GM21576 (cell line): ENCODE results near the gene PITPNC1.
A peak's percentile ranks its signal among the peaks of the same experiment; 100 is the strongest.
"Not testable (repeated sequence)": the region's sequence is repeated elsewhere in the genome, so short reads cannot be mapped to it uniquely, and the experiment has no call there.

Experiments
- ATAC-seq: cut with Tn5 transposase; IDR thresholded peaks from one replicate; pipeline ENCODE4 v1.9.1; 2021; ENCODE audit warnings: mild to moderate bottlenecking, moderate library complexity; ENCODE audit not compliant: unreplicated experiment

The PITPNC1 gene

DNA sequence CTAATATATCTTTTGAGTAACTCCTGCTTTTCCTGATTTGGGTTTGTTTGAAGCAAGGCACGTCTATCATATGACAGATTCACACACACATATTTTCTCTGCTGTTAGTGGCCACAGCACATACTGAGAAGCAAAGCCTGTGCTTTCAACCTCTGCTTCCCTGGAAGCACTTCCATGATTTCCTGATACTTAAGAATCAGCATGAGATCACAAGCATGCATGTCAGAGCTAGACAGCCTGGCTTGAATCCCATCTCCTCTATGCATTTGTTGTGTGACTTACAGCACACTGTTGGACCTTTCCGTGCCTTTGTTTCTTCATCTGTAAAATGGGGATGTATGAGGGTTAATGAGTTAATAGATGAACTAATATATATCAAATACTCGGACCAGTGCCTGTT, 189.6 kb downstream of the PITPNC1 start:
- ATAC-seq = no peak

DNA sequence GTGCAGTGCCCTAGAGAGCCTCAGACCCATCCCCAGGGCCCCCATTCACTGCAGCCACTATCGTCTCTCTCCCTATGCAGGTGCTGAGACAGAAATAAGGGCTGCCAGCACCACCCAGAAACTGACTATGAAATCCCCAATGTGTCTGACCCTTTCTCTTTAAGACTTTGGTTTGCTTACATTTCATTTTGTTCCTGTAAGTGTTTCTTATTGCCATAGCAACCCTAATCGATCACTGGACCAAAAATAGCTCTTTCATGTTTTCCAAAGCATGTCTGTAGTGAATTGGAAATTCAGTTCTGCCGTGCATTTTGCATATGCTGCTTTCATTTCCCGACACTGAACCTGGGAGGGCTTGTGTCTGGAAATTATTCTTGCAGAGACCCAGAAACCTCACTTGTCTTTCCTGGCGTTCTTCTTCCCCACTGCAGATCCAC, 192.0 kb downstream of the PITPNC1 start:
- no peak for ATAC-seq

DNA sequence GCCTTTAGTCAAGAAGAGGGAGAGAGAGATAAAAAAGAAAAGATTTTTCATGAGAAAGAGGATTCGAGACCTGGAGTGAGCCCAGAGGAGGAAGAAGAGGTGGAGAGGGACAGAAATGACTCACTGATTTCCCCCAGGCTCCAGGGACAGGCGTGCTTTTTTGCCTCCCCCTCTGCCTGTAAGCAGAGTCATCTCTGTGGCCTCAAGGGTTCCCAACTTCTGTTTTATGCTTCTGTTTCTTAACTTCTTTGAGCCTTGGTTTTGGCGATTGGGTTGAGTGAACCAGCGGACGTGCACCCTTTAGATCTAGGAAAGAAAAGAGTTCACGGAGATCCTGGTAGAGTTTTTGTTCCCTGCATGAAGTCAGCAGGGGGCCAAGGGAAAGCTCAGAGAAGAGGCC, 192.8 kb downstream of the PITPNC1 start:
- no peak for ATAC-seq

DNA sequence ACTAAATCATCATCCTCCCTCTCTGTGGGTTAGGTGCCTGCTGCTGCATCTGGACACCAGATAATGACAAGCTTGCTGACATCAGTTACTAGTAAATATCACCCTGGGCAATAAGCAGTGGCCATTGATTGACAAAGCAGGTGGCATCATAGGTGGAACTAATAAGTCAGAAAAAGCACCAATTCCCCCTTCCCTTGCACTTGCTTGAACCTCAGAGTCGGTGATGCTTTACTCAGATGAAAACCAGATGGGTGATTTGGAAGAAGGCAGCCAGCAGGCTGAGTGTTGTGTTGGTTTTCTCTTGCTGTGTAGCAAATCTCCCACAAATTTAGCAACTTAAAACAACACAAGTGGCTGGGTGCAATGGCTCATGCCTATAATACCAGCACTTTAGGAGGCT, 193.7 kb downstream of the PITPNC1 start:
- ATAC-seq = no peak

DNA sequence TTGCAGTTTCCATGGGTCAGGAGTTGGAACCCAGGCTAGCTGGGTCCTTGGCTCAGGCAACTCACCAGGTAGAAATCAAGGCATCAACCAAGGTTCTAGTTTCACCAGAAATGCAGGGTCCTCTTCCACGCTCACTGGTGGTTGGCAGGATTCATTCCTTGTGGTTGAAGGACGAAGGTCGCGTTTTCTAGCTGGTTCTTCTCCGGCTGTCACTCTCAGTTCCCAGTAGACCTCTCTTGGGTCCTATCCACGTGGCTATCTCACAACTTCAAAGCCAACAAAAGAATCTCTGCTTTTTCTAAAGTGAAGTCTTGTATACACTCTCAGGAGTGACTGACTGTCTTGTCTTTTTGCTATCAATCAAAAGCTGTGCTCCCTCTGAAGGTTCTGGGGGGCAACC, 194.4 kb downstream of the PITPNC1 start:
- no peak for ATAC-seq

DNA sequence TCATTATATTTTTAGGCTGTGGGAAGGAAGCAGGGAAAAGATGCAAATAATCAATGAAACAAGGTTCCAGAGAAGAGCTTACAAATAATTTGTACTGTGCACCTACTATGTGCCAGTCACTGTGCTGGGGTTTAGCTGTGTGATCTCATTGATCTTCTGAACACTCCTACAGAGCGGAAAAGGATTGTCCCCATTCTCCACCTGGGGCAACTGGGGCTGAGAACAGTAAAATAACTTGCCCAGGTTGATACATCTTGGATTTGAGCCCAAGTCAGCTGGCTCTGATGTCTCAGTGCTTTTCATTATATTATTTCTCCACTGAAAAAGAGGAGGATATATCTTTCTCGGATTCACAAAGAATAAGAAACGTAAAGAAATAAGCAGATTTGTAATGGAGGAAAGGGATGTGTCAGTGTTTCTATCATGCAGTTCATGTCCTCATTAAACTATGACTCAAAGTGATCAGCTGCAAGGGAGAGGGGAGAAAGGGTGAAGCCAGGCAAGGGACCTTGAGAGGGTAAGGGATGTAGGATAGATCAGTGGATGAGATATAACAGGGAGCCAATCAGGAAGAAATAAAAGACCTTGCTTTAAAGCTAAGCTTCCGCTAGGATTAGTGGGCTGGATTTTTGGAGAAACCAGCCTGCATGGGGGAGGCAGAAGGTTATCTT, 197.0 kb downstream of the PITPNC1 start:
- no peak for ATAC-seq

DNA sequence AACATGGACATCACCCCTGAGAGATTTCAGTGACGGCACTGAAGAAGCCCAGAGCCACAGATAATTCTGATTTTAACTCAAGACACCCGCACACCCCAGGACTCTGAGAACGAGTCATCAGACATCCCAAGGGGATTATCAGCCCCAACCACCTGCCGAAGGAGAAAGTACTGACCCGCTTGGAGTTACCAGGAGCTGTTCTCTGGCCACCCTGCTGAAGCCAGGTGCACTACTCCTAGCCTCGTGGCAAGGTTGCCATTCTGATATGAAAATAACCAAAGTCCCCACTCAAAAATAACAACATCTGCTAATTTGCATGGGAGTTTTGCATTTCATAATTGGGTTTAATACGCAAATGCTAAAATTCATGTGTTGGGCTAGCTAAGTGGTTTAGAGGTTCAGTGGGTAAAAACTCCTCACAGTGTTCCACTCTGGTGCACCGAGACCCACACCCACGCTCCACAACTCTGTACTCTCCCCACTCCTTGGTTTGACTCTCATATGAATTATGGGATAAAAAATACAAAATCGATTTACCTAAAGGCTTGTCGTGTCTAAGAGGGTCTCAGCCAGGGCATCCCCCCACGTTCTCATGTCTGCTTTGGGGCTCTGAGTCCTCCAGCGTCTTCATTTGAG, 197.7 kb downstream of the PITPNC1 start:
- no peak for ATAC-seq

DNA sequence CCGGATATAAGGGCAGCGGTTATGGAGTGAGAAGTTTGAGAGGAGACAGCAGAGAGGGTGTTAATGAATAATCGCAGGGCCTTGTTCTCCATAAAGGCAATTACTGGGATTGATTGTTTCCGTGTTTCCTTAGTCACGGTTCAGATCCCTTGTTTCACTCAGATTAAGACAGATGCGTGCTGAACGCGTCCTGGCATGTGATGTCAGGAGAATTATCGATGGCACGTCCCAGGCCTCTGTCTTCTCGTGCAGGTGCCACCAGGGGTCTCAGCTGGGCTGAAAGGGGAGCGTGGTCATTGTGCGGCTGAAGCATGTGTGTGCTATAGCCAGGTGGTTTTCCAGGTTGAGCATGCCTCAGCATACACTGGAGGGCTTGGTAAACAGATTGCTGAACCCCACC, 198.2 kb downstream of the PITPNC1 start:
- peak; percentile 25 for ATAC-seq

DNA sequence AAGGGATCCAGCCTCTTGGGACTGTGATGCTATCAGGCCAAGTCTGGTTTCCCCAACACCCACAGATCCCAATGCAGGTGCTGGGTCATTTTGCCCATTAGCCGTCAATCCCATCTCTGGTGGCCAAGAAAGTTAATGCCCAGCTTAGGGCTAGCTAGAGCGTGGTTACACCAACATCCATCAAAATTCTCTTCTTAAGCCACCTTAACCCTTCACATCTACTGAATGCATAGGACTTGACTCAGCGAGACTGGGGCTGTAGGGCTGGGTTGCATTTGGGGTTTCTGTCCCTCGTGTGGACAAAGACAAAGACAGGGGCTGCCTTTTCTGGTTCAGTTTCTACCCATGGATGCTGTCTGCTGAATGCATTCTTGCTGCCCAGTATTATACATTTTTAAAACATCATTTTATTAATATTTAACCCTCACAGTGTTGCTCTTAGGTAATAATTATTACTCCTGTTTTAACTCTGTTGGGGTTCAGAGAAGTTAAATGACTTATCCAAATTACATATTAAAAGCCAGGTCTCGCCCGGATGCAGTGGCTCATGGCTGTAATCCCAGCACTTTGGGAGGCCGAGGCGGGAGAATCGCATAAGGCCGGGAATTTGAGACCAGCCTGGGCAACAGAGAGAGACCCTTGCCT, 199.5 kb downstream of the PITPNC1 start:
- no peak for ATAC-seq

DNA sequence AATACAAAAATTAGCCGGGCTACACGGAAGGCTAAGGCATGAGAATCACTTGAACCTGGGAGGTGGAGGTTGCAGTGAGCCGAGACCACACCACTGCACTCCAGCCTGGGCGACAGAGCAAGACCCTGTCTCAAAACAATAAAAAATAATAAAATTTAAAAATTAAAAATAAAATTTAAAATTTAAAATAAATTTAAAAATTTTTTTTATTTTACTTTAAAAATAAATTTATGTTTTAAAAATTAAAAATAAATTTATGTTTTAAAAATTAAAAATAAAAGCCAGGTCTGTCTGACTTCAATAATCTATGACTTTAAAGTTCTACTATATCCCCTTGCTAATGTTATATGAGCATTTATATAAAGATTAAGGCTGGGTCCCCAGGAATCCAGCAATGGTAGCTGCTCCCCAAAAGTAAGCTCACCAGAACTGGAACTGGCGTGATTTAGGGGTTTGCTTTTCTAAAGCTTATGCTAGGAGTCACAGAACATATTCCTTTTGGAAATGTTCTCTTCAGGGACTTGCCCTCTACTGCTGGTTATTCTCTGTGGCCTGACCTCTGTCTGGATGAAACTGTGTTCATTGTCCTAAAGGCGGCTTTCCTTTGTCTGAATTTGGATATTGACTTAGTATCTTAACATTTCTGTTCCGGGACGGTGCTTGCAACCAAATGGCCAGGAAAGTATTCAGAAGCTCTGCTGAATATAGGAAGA, 200.5 kb downstream of the PITPNC1 start:
- no peak for ATAC-seq

DNA sequence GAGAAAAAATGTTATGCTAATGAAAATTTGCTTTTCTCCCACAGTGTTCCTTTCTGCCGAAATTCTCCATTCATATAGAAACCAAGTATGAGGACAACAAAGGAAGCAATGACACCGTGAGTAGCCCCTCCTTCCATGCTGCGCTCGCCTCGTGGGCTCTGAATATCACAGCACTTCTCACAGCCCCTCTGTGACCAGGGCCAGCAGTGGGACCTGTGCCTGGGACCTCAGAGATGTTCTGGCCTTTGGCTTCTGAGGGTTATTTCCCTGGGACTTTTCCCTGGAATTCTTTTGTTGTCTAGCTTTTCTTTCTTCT, 201.0 kb downstream of the PITPNC1 start:
- no peak for ATAC-seq

DNA sequence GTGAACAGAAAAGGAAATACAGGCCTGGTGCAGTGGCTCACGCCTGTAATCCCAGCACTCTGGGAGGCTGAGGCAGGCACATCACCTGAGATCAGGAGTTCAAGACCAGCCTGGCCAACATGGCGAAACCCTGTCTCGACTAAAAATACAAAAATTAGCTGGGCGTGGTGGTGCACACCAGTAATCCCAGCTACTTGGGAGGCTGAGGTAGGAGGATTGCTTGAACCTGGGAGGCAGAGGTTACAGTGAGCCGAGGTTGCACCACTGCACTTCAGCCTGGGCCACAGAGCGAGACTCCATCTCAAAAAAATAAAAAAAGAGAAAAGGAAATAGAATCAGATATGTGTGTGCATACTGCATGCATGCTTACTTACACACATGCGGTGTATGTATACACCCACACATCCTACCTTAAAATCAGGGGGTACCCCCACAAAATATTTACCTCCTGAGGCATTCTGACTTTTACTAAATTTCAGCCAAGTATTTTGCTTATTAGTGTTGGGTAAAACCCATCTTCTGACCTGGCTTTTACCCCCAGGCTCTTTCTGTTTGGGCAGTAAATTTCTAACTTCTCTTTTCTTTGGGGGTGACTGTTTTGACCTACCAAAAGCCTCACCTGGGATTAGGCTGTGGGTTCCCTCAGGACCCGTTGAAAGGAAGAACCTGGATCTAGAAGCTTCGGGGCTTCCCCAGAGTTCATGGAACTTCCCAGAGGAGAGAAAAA, 201.8 kb downstream of the PITPNC1 start:
- ATAC-seq = not testable (repeated sequence)

DNA sequence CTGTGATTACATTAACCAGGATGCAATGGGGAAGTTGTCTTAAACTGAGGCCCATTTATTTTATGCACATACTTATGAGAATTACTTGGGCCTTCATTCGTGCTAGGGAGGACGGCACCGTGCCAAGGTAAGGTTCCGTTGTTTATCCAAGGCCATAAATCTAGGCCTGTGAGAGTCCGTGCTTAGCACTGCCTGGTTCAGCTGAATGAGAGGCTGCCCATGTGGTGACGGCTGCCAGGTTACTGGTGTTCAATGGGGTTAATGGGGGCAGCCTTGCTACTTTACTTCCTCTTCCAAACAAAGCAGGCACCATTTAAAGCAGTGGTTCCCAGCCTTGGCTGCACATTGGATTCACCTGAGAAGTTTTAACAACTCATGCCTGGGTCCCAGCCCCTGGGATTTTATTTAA, 205.6 kb downstream of the PITPNC1 start:
- ATAC-seq = no peak

DNA sequence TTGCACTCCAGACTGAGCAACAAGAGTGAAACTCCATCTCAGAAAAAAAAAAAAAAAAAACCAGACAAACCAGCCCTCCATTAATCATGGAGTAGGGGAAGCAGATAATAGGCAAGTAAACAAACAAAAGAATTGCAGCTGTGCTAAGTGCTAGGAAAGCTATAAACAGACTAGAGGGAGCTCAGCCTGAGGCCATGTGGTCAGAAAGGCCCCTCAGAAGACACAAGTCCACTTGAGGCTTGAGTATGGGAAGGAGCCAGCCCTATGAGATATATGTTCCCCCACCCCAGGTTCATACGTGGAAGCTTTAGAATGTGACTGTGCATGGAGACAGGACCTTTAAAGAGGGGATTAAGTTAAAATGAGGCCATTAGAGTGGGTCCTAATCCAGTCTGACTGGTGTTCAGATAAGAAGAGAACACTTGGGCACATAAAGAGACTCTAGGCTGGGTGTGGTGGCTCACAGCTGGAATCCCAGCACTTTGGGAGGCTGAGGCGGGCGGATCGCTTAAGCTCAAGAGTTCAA, 208.1 kb downstream of the PITPNC1 start:
- ATAC-seq = no peak

DNA sequence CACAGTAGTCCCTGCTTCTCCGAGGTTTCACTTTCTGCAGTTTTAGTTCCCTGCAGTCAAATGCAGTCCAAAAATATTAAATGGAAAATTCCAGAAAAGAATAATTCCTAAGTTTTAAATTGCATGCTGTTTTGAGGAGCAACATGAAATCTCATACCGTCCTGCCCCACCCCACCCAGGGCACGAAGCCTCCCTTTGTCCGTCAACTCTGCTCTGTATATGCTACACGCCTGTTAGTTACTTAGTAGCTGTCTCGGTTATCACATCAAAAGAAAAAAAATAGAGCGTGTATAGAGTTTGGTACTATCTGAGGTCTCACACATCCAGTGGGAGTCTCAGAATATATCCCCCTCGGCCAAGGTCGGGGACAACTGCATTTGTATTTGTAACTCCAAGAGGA, 211.2 kb downstream of the PITPNC1 start:
- no peak for ATAC-seq

DNA sequence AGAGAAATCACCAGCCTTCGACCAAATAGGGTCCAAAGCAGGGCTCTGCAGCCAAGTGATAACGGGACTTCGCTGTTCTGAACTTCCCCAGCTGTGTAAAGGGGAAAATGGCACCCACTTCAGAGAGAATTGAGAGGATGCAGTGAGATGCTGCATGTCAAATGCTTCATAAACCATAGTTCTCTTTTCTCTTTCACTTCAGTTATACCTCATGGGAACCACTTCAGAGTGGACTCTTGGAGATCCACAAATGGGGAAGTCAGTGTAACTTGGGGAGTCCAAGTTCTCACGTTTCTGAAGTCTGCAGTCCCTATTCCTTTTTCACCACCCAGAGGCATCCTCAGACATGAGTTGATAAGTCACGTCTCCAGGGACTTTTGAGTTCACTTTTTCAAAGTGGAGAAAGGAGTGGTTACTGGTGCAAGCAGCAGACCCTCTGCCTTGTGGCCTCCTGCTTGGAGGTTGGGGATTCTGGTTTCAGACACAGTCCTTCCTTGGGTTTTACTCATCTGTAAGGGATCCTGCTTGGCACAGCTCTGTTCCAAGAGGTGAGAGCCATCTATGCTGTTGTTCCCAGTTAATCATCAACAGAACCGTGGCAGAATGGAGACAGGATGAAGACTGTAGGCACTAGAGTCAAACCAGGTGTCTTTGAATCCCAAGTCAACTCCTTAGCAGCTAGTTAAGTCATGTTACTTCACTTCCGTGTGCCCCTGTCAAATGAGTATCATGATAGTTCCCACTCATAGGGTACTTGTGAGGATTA, 217.2 kb downstream of the PITPNC1 start:
- peak; percentile 46 for ATAC-seq

DNA sequence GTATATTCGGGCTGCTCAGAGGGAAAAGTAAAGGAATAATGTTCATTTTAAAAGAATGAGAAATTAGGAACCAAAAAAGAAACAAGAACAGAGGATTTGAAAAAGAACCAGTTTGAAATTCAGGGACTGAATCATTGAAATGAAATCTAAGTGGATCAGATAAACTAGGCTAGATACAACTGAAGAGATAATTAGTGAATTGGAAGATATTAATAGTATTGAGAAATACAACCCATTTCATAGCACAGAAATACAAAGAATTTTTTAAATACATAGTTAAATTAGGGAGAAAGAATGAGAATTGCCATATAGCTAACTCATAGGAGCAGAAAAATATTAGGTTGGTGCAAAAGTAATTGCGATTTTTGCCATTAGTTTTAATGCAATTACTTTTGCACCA, 223.3 kb downstream of the PITPNC1 start:
- no peak for ATAC-seq

DNA sequence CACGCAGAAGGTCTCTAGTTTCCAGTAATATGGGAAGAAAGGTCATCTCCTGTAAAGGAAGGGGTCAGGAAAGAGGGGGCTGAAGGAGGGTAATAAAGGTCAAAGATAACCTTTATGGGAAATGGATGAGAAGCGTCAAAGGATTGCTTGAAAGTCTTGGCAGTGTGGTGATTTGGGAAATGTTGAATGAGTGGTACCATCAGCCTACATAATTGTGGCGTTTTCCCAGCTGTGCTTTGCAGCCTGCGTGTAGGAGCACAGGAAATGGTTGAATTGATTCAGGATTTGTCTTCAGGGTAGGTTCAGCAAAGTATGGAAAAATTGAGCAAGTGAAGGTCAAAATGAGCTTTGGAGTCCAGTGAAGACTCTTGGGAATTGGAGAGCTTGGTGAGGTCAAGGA, 224.8 kb downstream of the PITPNC1 start:
- no peak for ATAC-seq

DNA sequence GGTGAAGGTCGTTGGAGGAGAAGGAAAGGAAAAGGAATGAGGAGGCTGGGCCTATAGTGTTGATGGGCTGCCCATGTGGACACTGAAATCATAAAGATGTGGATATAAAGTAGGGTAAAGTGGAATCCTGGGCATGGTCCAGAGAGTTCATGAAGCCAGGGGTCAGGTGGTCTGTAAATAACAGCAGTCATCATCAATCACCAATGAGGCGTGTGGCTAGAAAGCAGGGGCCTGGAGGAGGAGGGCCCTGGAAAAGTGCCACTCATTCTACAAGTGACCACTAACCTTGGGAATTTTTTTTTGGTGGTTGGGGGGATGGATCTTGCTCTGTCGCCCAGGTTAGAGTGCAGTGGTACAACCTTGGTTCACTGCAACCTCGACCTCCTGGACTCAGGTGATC, 225.4 kb downstream of the PITPNC1 start:
- ATAC-seq = no peak

DNA sequence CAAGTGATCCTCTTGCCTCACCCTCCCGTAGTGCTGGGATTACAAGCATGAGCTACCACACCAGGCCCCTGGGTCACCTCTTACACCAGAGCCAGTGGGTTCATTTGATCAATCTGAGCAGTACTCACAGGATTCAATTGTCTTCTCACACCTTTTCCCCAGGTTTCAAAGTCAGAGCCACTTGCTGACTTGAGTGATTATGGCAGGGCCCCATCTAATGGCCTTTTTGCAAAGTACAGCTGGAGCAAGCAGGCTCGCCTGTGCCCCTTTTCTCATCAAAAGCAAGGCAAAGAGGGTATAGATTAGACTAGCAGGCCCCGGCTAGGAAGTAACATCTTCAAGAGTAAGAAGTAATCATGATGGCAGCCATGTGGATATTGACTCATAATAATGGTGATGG, 225.9 kb downstream of the PITPNC1 start:
- peak; percentile 52 for ATAC-seq
